Endometrial microvascular endothelial cells (primary cell): ENCODE data around the gene HIP1. TPM values are rescaled to one million over a fixed set of nuclear protein-coding genes. Genes with fewer than 3 reads are reported as not detected.
"Not testable (repeated sequence)": the region's sequence is repeated elsewhere in the genome, so short reads cannot be mapped to it uniquely, and the experiment has no call there.

Source experiments
- in situ Hi-C: cut with HindIII; loops from 2 replicates; pipeline ENCODE4 v1.10.0; 2017; ENCODE audit warnings: low sequenced_read_pairs, low pct_unique_long_range_greater_than_20kb; ENCODE audit errors: inconsistent ontology term
- total RNA-seq: library from RNA; depleted of rRNA; stranded (reverse); fragments of >200 nt; gene quantifications from one replicate; pipeline ENCODE4 v1.2.3, GENCODE V29; 2015; ENCODE audit errors: inconsistent ontology term

The HIP1 gene
- 31.8 TPM for total RNA-seq

- in situ Hi-C loops: no loop called here
Observed at GRCh38 chr7:75738604-75738974, at the start of gene HIP1. Gene HIP1, minus strand, starts transcription at chr7:75738941. Its CDS starts 21 bp downstream, at chr7:75738920.

- in situ Hi-C loops: not testable (repeated sequence)
Observed at GRCh38 chr7:75788154-75788847, 49.6 kb upstream of the HIP1 start.

- in situ Hi-C loops: not testable (repeated sequence)
Observed at GRCh38 chr7:75783058-75783457, 44.3 kb upstream of the HIP1 start.

- in situ Hi-C loops: not testable (repeated sequence)
Observed at GRCh38 chr7:75780647-75781273, 42.0 kb upstream of the HIP1 start.

GRCh38 chr7:75779516-75779915 is 40.8 kb upstream of the HIP1 start:
- in situ Hi-C loops: not testable (repeated sequence)

GRCh38 chr7:75779035-75779434 is 40.3 kb upstream of the HIP1 start:
- in situ Hi-C loops: not testable (repeated sequence)

- in situ Hi-C loops: no loop called here
Observed at GRCh38 chr7:75776295-75776971, 37.7 kb upstream of the HIP1 start.

GRCh38 chr7:75773958-75774357 is 35.2 kb upstream of the HIP1 start:
- in situ Hi-C loops: not testable (repeated sequence)

- in situ Hi-C loops: no loop called here
Observed at GRCh38 chr7:75772081-75773077, 33.6 kb upstream of the HIP1 start, which contains the start of gene CCL26. Gene CCL26, minus strand, starts transcription at chr7:75772211. Its CDS starts 35 bp downstream, at chr7:75772176.

GRCh38 chr7:75771224-75771623 is 32.5 kb upstream of the HIP1 start:
- in situ Hi-C loops: no loop called here

GRCh38 chr7:75762350-75762917 is 23.7 kb upstream of the HIP1 start:
- in situ Hi-C loops: no loop called here

- in situ Hi-C loops: not testable (repeated sequence)
Observed at GRCh38 chr7:75761801-75762200, 23.1 kb upstream of the HIP1 start.

GRCh38 chr7:75758491-75758890 is 19.8 kb upstream of the HIP1 start:
- in situ Hi-C loops: no loop called here

GRCh38 chr7:75757860-75758259 is 19.1 kb upstream of the HIP1 start:
- in situ Hi-C loops: no loop called here

GRCh38 chr7:75756991-75757676 is 18.4 kb upstream of the HIP1 start:
- in situ Hi-C loops: no loop called here

- in situ Hi-C loops: no loop called here
Observed at GRCh38 chr7:75756206-75756990, 17.7 kb upstream of the HIP1 start.

- in situ Hi-C loops: no loop called here
Observed at GRCh38 chr7:75743455-75743859, 4.7 kb upstream of the HIP1 start.
